Ectodermal cell (in vitro differentiated cells): ENCODE results near the gene MAML3.

Experiments used
- H3K27ac ChIP-seq: 2 replicates; pipeline ENCODE4 v1.7.0; 2013; ENCODE audit warnings: mild to moderate bottlenecking, low read depth, low read length; ENCODE audit not compliant: insufficient read depth, poor library complexity, severe bottlenecking
- H3K27me3 ChIP-seq: 2 replicates; pipeline ENCODE4 v1.7.0; 2013; ENCODE audit warnings: mild to moderate bottlenecking, low read length; ENCODE audit not compliant: insufficient read depth, control insufficient read depth, poor library complexity, severe bottlenecking
- H3K36me3 ChIP-seq: one replicate; pipeline ENCODE4 v1.7.0; 2013; ENCODE audit warnings: low read length; ENCODE audit not compliant: control insufficient read depth, insufficient read depth
- H3K4me1 ChIP-seq: one replicate; pipeline ENCODE4 v1.7.0; 2013; ENCODE audit warnings: low read length; ENCODE audit not compliant: control insufficient read depth, insufficient read depth
- H3K4me3 ChIP-seq: 2 replicates; pipeline ENCODE4 v1.7.0; 2013; ENCODE audit warnings: low read depth, low read length, control low read depth; ENCODE audit not compliant: insufficient read depth
- H3K9me3 ChIP-seq: 2 replicates; pipeline ENCODE4 v1.7.0; 2013; ENCODE audit warnings: mild to moderate bottlenecking, low read length, moderate library complexity; ENCODE audit not compliant: control insufficient read depth
- WGBS, 2 experiments: methylation state at CpG; one replicate each; pipeline ENCODE4 v1.1.7; 2013; ENCODE audit warnings: missing lambda C conversion rate in 2 of 2; 5-methylcytosine and 5-hydroxymethylcytosine counted together

MAML3 gene

DNA sequence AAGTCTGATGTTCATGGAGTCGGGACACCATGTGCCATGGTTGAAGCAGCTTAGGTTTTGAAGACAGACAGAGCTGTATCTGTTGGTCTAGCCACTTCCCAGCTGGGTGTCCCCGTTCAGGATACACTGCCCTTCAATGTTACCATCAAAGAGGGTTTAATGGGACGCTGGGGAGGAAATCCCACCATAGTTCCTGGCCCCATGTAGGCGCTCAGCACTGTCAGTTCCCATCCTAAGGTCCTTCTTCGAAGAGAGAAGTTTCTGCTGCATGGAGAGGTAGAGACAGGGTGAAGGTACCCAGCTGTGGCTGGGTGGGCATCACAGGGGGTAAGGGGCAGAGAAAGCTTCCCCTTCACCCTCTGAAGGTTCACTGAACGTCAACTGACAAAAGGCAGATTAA is 484.6 kb downstream of the MAML3 start:
- 87 to 89% methylated on average over 6 of the region's 6 CpGs for WGBS, 2 experiments
- no peak overlapping the region for H3K27ac ChIP-seq
- no peaks in the 10 kb centered on the region for H3K4me1 ChIP-seq
- H3K36me3 ChIP-seq = no peaks in the 10 kb centered on the region
- H3K27me3 ChIP-seq = no peaks in the 10 kb centered on the region
- no peak overlapping the region for H3K4me3 ChIP-seq
- H3K9me3 ChIP-seq = no peaks in the 10 kb centered on the region

DNA sequence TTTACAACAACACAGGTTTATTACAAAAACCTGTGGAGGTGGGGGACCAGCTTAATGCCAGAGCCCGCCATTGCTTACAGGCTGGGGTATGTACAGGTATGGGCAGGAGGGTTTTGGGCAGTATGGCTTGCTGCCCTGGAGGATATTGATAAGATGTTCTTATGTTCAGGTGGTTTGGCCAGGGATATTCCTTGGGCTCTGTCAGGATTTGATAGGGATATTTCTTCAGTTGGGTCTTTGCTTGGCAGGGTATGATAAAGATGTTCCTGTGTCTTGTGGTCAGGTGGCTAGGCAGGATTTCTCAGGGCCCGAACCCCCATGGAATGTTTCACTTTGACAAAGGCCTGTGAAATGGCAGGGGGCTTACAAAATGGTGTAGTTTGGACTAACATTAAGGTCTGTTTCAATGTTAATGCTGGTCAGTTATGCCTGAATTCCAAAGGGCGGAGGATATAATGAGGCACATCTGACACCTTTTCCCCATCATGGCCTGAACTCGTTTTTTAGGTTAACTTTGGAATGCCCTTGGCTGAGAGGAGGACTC is 485.3 kb downstream of the MAML3 start:
- no peak overlapping the region for H3K4me3 ChIP-seq
- WGBS, 2 experiments = 88 to 91% methylated on average over 4 of the region's 4 CpGs
- H3K27ac ChIP-seq = no peak overlapping the region

DNA sequence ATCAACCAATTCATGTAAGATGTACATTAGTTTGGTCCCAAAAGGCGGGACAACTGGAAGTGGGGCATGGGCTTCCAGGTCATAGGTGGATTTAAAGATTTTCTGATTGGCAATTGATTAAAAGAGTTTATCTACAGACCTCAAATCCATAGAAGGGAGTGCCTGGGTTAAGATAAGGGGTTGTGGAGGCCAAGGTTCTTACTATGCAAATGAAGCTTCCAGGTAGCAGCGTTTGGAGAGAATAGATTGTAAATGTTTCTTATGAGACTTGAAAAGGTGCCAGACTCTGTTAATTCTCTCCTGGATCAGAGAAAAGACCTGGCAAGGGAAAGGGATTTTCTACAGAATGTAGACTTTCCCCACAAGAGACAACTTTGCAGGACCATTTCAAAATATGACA is 485.9 kb downstream of the MAML3 start:
- no peaks in the 10 kb centered on the region for H3K36me3 ChIP-seq

More for the DNA sequence above, 485.3 kb downstream of the MAML3 start:
- no peaks in the 10 kb centered on the region for H3K27me3 ChIP-seq
- H3K36me3 ChIP-seq = no peaks in the 10 kb centered on the region
- no peaks in the 10 kb centered on the region for H3K4me1 ChIP-seq
- H3K9me3 ChIP-seq = no peaks in the 10 kb centered on the region

More for the DNA sequence above, 485.9 kb downstream of the MAML3 start:
- Histone ChIP-seq H3K27ac (no peak overlapping the region), H3K9me3 (no peaks in the 10 kb centered on the region), H3K27me3 (no peaks in the 10 kb centered on the region), H3K4me1 (no peaks in the 10 kb centered on the region), H3K4me3 (no peak overlapping the region)
- 66 to 74% methylated on average over 2 of the region's 2 CpGs for WGBS, 2 experiments
